GM23338 (cell line): ENCODE measurements around the gene FAM168B. TPM values are rescaled to one million over a fixed set of nuclear protein-coding genes. Genes with fewer than 3 reads are reported as not detected.

Experiments used
- ATAC-seq: fragments of 200-7000 bp; cut with Tn5 transposase; 3 replicates; pipeline ENCODE4 v1.9.1; 2020
- DNase-seq: peaks from one replicate; pipeline ENCODE4 v3.0.0-alpha.2; 2015; ENCODE audit warnings: low spot score
- H2AFZ ChIP-seq: fragments of 200-600 bp; sonication (generic); 2 replicates; pipeline ENCODE4 v1.8.0; 2016; ENCODE audit warnings: antibody characterized with exemption, mild to moderate bottlenecking, moderate library complexity
- H3F3A ChIP-seq: fragments of 200-600 bp; sonication (generic); replicated peaks from 2 replicates; pipeline ENCODE4 v1.8.0; 2017; ENCODE audit warnings: antibody characterized with exemption, mixed run types, low read depth
- H3K27ac ChIP-seq: fragments of 200-600 bp; sonication (generic); 2 replicates; pipeline ENCODE4 v1.6.1; 2016; ENCODE audit warnings: low read depth
- H3K27me3 ChIP-seq: fragments of 200-600 bp; sonication (generic); 2 replicates; pipeline ENCODE4 v1.8.0; 2016; ENCODE audit warnings: mild to moderate bottlenecking, mixed run types, moderate library complexity; ENCODE audit not compliant: insufficient read depth
- H3K36me3 ChIP-seq: fragments of 200-600 bp; sonication (generic); 2 replicates; pipeline ENCODE4 v1.8.0; 2016; ENCODE audit warnings: mild to moderate bottlenecking; ENCODE audit not compliant: insufficient read depth
- H3K4me1 ChIP-seq: fragments of 200-600 bp; sonication (generic); 2 replicates; pipeline ENCODE4 v1.8.0; 2016; ENCODE audit warnings: mild to moderate bottlenecking, moderate library complexity; ENCODE audit not compliant: insufficient read depth
- H3K4me2 ChIP-seq: fragments of 200-600 bp; sonication (generic); 2 replicates; pipeline ENCODE4 v1.7.1; 2017; ENCODE audit warnings: mixed run types
- H3K4me3 ChIP-seq: fragments of 200-600 bp; sonication (generic); 2 replicates; pipeline ENCODE4 v1.6.1; 2016; ENCODE audit warnings: mixed run types
- H3K79me2 ChIP-seq: fragments of 200-600 bp; sonication (generic); replicated peaks from 2 replicates; pipeline ENCODE4 v1.8.0; 2017; ENCODE audit warnings: mild to moderate bottlenecking; ENCODE audit not compliant: insufficient read depth
- H3K9me2 ChIP-seq: fragments of 200-600 bp; sonication (generic); 2 replicates; pipeline ENCODE4 v1.8.0; 2017; ENCODE audit not compliant: insufficient read depth
- H4K20me1 ChIP-seq: fragments of 200-600 bp; sonication (generic); replicated peaks from 2 replicates; pipeline ENCODE4 v1.8.0; 2017; ENCODE audit warnings: mild to moderate bottlenecking; ENCODE audit not compliant: insufficient read depth
- H3K27ac Mint-ChIP-seq: 2 replicates; pipeline ENCODE4 v1.8.0; 2020; ENCODE audit warnings: inconsistent platforms, mild to moderate bottlenecking, moderate library complexity, mixed read lengths
- H3K27me3 Mint-ChIP-seq: 3 replicates; pipeline ENCODE4 v1.8.0; 2022; ENCODE audit warnings: low read depth, mild to moderate bottlenecking, moderate library complexity, mixed read lengths, inconsistent platforms; ENCODE audit not compliant: insufficient read depth, poor library complexity
- H3K36me3 Mint-ChIP-seq: 3 replicates; pipeline ENCODE4 v1.8.0; 2021; ENCODE audit warnings: low read depth, mild to moderate bottlenecking, inconsistent platforms, moderate library complexity, mixed read lengths
- H3K4me1 Mint-ChIP-seq: 3 replicates; pipeline ENCODE4 v1.8.0; 2020; ENCODE audit warnings: mild to moderate bottlenecking, inconsistent platforms, mixed read lengths
- H3K4me3 Mint-ChIP-seq: 3 replicates; pipeline ENCODE4 v1.8.0; 2021; ENCODE audit warnings: moderate library complexity, mild to moderate bottlenecking, inconsistent platforms, mixed read lengths
- H3K9me3 Mint-ChIP-seq: 3 replicates; pipeline ENCODE4 v1.8.0; 2020; ENCODE audit warnings: moderate library complexity, mild to moderate bottlenecking, inconsistent platforms, mixed read lengths
- CREB1 ChIP-seq: fragments of 250-450 bp; sonication (Bioruptor Pico); IDR thresholded peaks from 2 replicates; pipeline ENCODE4 v1.5.0; 2020; ENCODE audit warnings: low read depth, mild to moderate bottlenecking, moderate library complexity
- EZH2 ChIP-seq: fragments of 200-600 bp; sonication (generic); IDR thresholded peaks from one replicate; pipeline ENCODE4 v1.8.0; 2017; ENCODE audit warnings: antibody characterized with exemption, mild to moderate bottlenecking, low read depth; ENCODE audit not compliant: unreplicated experiment
- EZH2phosphoT487 ChIP-seq: fragments of 200-600 bp; sonication (generic); IDR thresholded peaks from one replicate; pipeline ENCODE4 v1.8.1; 2018; ENCODE audit warnings: antibody characterized with exemption; ENCODE audit not compliant: unreplicated experiment
- JUNB ChIP-seq: IDR thresholded peaks from one replicate; pipeline ENCODE4 v1.6.1; 2016; ENCODE audit warnings: antibody characterized with exemption; ENCODE audit not compliant: unreplicated experiment
- NANOG ChIP-seq: IDR thresholded peaks from 2 replicates; pipeline ENCODE4 v1.6.1; 2016; ENCODE audit warnings: antibody characterized with exemption, borderline replicate concordance
- POLR2AphosphoS5 ChIP-seq: IDR thresholded peaks from 2 replicates; pipeline ENCODE4 v1.6.1; 2016; ENCODE audit warnings: antibody characterized with exemption, low read depth
- STAT1 ChIP-seq: IDR thresholded peaks from one replicate; pipeline ENCODE4 v1.6.1; 2016; ENCODE audit warnings: antibody characterized with exemption; ENCODE audit not compliant: unreplicated experiment
- ZNF114 ChIP-seq: fragments of 250-450 bp; sonication (Bioruptor Pico); IDR thresholded peaks from 2 replicates; pipeline ENCODE4 v1.5.0; 2020; ENCODE audit warnings: mild to moderate bottlenecking, moderate library complexity
- ZNF331 ChIP-seq: fragments of 250-450 bp; sonication (Bioruptor Pico); IDR thresholded peaks from 2 replicates; pipeline ENCODE4 v1.5.0; 2020; ENCODE audit warnings: low read depth, mild to moderate bottlenecking, moderate library complexity
- polyA plus RNA-seq: library from polyadenylated mRNA; unstranded; fragments of >200 nt; fragmentation: Nextera tagmentation; extraction: Ambion mirVana; gene quantifications from 2 replicates; pipeline ENCODE4 v1.2.1, GENCODE V29; 2016
- total RNA-seq: library from RNA; depleted of rRNA; stranded (reverse); fragments of >200 nt; shearing (Covaris generic); gene quantifications from 2 replicates; pipeline ENCODE4 v1.2.3, GENCODE V29; 2014
- TF ChIP-seq, protein P1 (sequence below), 2 experiments: fragments of 200-600 bp in 1 of 2; sonication (generic) in 1 of 2; conservative IDR thresholded peaks; 2 replicates each; pipeline versions ENCODE4 v1.5.1 to v1.6.1; 2016 to 2017; ENCODE audit warnings: antibody characterized with exemption in 2 of 2, low read depth in 2 of 2, mild to moderate bottlenecking in 2 of 2, moderate library complexity in 1 of 2
- TF ChIP-seq, protein P2 (sequence below): IDR thresholded peaks from one replicate; pipeline ENCODE4 v1.6.1; 2018; ENCODE audit warnings: antibody characterized with exemption; ENCODE audit not compliant: unreplicated experiment
- TF ChIP-seq, protein P3 (sequence below): fragments of 250-450 bp; sonication (Bioruptor Pico); IDR thresholded peaks from 2 replicates; pipeline ENCODE4 v1.5.0; 2020; ENCODE audit warnings: mild to moderate bottlenecking, moderate library complexity
- TF ChIP-seq, protein P4 (sequence below): IDR thresholded peaks from 2 replicates; pipeline ENCODE4 v1.6.1; 2016; ENCODE audit warnings: antibody characterized with exemption

The FAM168B gene
- total and polyA plus RNA-seq, 2 experiments from 2014 or later, result 18.8 to 76.8 TPM

DNA sequence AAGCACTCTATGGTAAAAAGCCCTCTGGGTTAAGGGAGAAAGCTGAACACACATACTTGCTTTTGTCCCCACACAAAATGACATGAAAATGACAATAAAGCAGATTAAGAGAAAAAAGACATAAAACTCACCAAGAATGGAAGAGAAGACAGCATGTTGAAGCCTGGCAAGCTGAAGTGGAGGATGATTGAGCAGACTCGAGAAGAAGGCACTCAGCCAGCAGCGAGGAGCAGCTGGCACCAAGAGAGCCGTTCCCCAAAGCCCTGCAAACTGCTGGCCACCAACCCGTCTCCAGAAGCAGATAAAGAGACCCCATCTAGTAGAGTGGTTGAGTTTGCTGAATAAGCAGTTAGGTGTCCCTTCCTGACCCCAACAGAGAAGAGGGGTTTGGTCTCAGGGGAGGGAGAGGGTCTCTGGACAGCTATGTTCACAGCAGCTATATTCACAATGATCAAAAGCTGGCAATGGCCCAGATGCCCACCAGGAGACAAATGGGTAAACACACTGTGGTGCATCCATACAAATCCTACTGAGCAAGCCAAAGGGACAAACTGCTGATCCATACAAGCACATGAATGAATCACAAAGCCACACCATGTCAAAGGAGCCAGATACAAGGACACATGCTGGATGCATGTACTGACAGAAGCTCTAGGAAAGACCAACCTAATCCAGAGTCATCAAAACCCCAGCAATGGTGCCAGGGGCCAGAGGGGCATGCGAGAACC lies 36.9 kb downstream of the FAM168B start:
- Histone ChIP-seq H3K4me2 (no peak overlapping the region), H3K79me2 (peaks cover 86% of the 10 kb centered on the region), H4K20me1 (peaks cover 74% of the 10 kb centered on the region), H2AFZ (no peak overlapping the region), H3K27ac (no peak overlapping the region), H3K9me2 (no peaks in the 10 kb centered on the region), H3K4me1 (no peaks in the 10 kb centered on the region), H3F3A (no peaks in the 10 kb centered on the region), H3K4me3 (no peak overlapping the region), H3K36me3 (peaks cover 8% of the 10 kb centered on the region), H3K27me3 (no peaks in the 10 kb centered on the region)
- H3K4me3 Mint-ChIP-seq, result no peak overlapping the region
- peaks cover 3% of the 10 kb centered on the region for H3K27me3 Mint-ChIP-seq
- H3K4me1 Mint-ChIP-seq, result peaks cover 7% of the 10 kb centered on the region
- ATAC-seq (no peak), DNase-seq (no peak)
- H3K27ac Mint-ChIP-seq, result no peak overlapping the region; the same call in 1 of the 2 replicates
- no peak for TF ChIP-seq CREB1
- TF ChIP-seq, protein P1, sequence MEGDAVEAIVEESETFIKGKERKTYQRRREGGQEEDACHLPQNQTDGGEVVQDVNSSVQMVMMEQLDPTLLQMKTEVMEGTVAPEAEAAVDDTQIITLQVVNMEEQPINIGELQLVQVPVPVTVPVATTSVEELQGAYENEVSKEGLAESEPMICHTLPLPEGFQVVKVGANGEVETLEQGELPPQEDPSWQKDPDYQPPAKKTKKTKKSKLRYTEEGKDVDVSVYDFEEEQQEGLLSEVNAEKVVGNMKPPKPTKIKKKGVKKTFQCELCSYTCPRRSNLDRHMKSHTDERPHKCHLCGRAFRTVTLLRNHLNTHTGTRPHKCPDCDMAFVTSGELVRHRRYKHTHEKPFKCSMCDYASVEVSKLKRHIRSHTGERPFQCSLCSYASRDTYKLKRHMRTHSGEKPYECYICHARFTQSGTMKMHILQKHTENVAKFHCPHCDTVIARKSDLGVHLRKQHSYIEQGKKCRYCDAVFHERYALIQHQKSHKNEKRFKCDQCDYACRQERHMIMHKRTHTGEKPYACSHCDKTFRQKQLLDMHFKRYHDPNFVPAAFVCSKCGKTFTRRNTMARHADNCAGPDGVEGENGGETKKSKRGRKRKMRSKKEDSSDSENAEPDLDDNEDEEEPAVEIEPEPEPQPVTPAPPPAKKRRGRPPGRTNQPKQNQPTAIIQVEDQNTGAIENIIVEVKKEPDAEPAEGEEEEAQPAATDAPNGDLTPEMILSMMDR (conservative IDR thresholded peaks at IDR 0.05; ENCODE audit: low read depth in 2 of 2), result no peak
- no peak for TF ChIP-seq EZH2
- TF ChIP-seq JUNB, result no peak
- no peak for TF ChIP-seq NANOG
- no peak for TF ChIP-seq POLR2AphosphoS5
- TF ChIP-seq ZNF331 (CRISPR knock-in tag), result no peak
- TF ChIP-seq, protein P2, sequence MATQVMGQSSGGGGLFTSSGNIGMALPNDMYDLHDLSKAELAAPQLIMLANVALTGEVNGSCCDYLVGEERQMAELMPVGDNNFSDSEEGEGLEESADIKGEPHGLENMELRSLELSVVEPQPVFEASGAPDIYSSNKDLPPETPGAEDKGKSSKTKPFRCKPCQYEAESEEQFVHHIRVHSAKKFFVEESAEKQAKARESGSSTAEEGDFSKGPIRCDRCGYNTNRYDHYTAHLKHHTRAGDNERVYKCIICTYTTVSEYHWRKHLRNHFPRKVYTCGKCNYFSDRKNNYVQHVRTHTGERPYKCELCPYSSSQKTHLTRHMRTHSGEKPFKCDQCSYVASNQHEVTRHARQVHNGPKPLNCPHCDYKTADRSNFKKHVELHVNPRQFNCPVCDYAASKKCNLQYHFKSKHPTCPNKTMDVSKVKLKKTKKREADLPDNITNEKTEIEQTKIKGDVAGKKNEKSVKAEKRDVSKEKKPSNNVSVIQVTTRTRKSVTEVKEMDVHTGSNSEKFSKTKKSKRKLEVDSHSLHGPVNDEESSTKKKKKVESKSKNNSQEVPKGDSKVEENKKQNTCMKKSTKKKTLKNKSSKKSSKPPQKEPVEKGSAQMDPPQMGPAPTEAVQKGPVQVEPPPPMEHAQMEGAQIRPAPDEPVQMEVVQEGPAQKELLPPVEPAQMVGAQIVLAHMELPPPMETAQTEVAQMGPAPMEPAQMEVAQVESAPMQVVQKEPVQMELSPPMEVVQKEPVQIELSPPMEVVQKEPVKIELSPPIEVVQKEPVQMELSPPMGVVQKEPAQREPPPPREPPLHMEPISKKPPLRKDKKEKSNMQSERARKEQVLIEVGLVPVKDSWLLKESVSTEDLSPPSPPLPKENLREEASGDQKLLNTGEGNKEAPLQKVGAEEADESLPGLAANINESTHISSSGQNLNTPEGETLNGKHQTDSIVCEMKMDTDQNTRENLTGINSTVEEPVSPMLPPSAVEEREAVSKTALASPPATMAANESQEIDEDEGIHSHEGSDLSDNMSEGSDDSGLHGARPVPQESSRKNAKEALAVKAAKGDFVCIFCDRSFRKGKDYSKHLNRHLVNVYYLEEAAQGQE, result no peak
- no peak for TF ChIP-seq EZH2phosphoT487
- TF ChIP-seq, protein P3, sequence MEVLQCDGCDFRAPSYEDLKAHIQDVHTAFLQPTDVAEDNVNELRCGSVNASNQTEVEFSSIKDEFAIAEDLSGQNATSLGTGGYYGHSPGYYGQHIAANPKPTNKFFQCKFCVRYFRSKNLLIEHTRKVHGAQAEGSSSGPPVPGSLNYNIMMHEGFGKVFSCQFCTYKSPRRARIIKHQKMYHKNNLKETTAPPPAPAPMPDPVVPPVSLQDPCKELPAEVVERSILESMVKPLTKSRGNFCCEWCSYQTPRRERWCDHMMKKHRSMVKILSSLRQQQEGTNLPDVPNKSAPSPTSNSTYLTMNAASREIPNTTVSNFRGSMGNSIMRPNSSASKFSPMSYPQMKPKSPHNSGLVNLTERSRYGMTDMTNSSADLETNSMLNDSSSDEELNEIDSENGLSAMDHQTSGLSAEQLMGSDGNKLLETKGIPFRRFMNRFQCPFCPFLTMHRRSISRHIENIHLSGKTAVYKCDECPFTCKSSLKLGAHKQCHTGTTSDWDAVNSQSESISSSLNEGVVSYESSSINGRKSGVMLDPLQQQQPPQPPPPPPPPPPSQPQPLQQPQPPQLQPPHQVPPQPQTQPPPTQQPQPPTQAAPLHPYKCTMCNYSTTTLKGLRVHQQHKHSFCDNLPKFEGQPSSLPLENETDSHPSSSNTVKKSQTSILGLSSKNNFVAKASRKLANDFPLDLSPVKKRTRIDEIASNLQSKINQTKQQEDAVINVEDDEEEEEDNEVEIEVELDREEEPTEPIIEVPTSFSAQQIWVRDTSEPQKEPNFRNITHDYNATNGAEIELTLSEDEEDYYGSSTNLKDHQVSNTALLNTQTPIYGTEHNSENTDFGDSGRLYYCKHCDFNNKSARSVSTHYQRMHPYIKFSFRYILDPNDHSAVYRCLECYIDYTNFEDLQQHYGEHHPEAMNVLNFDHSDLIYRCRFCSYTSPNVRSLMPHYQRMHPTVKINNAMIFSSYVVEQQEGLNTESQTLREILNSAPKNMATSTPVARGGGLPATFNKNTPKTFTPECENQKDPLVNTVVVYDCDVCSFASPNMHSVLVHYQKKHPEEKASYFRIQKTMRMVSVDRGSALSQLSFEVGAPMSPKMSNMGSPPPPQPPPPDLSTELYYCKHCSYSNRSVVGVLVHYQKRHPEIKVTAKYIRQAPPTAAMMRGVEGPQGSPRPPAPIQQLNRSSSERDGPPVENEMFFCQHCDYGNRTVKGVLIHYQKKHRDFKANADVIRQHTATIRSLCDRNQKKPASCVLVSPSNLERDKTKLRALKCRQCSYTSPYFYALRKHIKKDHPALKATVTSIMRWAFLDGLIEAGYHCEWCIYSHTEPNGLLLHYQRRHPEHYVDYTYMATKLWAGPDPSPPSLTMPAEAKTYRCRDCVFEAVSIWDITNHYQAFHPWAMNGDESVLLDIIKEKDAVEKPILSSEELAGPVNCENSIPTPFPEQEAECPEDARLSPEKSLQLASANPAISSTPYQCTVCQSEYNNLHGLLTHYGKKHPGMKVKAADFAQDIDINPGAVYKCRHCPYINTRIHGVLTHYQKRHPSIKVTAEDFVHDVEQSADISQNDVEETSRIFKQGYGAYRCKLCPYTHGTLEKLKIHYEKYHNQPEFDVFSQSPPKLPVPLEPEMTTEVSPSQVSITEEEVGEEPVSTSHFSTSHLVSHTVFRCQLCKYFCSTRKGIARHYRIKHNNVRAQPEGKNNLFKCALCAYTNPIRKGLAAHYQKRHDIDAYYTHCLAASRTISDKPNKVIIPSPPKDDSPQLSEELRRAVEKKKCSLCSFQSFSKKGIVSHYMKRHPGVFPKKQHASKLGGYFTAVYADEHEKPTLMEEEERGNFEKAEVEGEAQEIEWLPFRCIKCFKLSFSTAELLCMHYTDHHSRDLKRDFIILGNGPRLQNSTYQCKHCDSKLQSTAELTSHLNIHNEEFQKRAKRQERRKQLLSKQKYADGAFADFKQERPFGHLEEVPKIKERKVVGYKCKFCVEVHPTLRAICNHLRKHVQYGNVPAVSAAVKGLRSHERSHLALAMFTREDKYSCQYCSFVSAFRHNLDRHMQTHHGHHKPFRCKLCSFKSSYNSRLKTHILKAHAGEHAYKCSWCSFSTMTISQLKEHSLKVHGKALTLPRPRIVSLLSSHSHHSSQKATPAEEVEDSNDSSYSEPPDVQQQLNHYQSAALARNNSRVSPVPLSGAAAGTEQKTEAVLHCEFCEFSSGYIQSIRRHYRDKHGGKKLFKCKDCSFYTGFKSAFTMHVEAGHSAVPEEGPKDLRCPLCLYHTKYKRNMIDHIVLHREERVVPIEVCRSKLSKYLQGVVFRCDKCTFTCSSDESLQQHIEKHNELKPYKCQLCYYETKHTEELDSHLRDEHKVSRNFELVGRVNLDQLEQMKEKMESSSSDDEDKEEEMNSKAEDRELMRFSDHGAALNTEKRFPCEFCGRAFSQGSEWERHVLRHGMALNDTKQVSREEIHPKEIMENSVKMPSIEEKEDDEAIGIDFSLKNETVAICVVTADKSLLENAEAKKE, result no peak
- TF ChIP-seq ZNF114 (CRISPR knock-in tag), result no peak
- TF ChIP-seq, protein P4, sequence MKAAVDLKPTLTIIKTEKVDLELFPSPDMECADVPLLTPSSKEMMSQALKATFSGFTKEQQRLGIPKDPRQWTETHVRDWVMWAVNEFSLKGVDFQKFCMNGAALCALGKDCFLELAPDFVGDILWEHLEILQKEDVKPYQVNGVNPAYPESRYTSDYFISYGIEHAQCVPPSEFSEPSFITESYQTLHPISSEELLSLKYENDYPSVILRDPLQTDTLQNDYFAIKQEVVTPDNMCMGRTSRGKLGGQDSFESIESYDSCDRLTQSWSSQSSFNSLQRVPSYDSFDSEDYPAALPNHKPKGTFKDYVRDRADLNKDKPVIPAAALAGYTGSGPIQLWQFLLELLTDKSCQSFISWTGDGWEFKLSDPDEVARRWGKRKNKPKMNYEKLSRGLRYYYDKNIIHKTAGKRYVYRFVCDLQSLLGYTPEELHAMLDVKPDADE, result no peak
- TF ChIP-seq STAT1, result no peak
- H3K9me3 Mint-ChIP-seq, result no peaks in the 10 kb centered on the region
- peaks cover 76% of the 10 kb centered on the region for H3K36me3 Mint-ChIP-seq
